Activated CD4-positive, alpha-beta T cell treated with anti-CD3 and anti-CD28 coated beads, Interleukin-2, Interleukin-4, amounts not matched to agents 100 ng/mL and 50 ng/mL, durations not matched to agents 16 hours and 8 hours (primary cell): ENCODE measurements around the gene KNOP1.

ENCODE experiments used
- DNase-seq: peaks from one replicate; pipeline ENCODE4 v3.0.0-alpha.2; 2020; ENCODE audit warnings: low spot score

Gene KNOP1

DNA sequence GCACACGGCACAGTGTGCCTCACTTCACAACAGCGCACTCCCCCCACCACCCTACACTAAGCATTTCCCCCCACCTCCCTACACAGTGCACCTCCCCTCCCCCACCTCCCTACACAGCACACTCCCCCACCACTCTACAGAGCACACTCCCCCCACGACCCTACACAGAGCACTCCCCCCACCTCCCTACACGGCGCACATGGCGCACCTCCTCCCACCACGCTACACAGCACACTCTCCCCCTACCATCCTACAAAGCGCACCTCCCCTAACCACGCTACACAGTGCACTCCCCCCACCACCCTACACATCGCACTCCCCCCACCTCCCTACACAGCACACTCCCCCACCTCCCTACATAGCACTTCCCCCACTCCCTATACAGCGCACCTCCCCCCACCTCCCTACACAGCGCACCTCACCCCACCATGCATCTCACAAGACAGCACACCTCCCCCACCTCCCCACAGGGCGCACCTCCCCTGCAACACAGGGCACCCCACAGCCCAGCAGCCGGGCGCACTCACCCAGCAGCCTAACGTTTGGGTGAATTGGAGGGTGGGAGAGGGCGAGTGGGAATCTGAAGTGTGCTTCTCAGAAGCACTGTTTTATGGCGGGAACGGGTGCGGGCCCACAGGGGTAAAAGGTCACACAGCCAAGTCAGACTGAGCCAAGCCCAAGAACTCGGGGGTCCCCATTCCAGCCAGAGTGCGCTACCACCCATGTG, 10.3 kb downstream of the KNOP1 start:
- DNase-seq = no peak

DNA sequence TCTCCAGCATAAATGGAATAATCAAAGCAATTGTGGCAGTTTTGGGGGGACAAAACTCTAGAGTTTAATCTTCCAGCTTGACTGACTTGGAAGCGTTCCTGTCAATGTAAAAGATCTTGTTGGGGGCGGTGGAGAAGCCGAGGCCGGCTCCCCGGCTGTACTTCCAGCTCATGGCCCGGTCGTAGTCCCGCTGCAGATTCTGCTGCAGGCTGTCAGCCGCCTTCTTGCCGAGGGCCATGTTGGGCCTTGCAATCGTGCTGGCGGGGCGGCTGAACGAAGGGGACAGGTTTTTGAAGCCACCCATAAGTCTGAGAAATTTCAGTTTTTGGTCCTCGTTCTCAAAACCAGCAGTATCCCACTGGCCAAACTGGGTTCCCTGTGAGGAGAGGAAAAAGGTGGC, 11.2 kb downstream of the KNOP1 start:
- no peak for DNase-seq

DNA sequence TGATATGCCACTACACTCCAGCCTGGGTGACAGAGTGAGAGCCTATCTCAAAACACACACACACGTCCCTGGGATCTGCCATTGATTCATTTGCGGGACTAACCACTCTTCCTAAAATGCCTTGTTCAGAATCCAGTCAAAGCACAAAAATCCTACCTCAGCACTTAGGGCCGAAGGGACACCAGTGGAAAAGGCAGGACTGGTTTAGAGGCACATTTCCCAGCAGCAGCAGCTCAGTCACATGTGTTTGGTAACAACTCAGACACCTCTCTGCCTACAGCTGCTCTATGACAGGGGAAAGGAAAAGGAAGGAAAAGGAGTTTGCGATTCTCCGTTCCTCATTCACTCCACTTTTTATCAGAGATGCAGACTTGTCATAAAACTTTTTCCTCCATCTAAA, 12.2 kb downstream of the KNOP1 start:
- DNase-seq = no peak

DNA sequence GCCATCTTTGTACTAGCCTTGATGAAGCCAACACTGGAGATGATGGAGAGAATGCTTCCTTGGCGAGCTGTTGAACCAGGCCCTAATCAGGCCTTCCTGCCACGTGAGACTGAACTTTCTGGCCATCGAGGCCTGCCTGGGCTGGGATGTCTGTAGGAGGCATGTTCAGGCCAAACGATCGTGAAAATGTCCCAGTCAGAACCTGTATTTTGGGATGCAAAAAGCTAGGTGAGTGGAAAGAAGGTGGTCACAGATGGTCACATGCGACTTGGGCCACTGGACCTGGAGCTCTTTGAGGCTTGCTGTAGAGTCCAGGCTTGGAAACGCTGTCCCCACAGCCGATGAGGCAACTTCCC, 12.9 kb downstream of the KNOP1 start:
- DNase-seq = no peak

DNA sequence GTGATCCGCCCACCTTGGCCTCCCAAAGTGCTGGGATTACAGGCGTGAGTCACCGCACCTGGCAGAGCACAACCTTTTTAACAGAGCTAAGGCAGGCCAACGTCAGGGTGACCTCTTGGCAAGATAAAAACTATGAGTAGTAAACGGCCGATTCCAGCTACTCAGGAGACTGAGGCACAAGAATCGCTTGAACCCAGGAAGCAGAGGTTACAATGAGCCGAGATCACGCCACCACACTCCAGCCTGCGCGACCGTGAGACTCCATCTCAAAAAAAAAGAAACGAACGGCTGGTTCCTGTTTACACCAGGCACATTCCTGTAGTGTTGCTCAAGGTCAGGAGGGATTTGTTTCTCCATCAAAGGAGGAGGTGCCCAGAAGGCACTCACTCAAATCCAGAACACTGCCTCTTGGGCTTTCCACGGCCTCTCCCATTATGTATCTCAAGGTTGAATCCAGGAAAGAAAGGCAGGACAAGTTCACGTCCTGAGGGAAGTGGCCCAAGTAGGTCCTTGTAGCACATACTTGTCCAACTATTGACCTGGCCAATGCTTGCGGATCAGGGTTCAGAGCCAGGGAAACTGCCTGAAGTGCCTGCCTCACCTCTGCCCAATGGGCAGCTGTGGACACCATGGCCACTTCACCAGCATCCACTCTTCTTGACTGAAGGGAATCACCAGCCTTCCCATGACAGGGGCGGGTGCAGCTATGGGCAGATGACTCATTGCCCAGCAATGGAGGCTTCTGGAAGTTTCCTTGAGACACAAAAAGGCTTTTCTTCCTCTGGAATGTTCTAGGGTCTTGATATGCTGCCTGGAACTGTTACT, 13.5 kb downstream of the KNOP1 start:
- DNase-seq = no peak

DNA sequence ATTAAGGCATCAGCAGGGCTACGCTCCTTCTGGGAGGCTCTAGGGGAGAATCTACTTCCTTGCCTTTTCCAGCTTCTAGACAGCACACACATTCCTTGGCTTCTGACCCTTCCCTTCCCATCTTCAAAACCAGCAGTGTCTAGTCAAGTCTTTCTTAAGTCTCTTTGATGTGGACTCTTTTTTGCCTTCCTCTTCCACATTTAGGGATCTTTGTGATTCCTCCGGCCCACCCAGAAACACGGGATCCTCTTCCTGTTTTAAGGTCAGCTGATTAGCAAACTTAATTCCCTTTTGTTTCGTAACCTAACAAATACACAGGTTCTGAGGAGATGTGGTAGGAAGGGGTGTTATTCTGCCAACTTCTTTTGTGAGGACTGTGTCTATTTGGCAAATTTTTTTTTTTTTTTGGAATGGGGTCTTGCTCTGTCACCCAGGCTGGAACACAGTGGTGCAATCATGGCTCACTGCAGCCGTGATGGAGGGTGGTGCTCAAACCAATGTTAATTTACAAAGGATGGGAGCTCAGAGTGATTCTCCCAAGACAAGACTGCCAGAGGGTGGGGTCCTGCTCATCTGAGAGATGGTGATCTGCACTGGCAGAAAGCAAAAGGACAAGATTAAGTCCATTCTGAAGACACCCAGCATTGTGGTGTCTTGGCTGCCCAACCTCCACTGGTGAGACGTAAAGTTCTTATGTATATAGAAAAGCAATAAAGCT, 14.7 kb downstream of the KNOP1 start:
- no peak for DNase-seq

DNA sequence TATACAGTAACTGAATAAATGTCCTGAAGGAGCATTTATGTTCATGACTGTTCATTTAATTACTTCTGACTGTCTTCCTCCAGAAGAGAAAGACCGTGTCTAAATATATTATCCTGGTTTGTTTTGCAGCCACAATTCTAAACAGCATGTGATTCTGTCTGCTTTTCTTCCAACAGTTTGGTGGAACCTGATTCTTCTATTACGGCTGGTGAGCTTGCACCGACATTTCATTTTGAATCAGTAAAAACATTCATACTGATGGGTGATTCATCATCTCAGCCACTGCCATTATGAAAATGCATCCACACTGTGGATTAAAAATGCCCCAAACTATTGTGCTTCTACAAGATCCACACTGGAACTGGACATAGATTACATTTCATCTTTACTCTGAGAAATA, 16.9 kb downstream of the KNOP1 start:
- no peak for DNase-seq

DNA sequence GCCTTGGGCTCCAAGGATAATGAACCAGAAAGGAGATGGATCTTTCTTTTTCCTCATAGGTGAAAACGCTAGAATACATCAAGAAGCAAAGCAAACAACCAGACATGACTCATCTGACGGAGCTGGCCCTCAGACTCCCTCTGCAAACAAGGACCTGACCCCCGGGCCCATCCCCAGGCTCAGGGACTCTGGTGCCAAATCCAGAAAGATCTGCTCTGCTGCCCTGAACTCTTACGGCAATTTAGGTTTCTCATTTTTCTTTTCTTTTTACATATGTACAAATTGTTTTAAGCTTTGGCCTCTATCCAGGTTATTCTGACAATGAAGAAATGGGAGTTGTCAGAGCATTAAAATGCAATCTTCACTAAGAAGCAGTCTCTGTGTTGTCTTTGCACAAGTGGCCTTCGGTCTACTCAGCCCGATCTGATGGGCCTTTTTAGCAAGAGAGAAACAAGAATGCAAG, 17.7 kb downstream of the KNOP1 start:
- DNase-seq = no peak

DNA sequence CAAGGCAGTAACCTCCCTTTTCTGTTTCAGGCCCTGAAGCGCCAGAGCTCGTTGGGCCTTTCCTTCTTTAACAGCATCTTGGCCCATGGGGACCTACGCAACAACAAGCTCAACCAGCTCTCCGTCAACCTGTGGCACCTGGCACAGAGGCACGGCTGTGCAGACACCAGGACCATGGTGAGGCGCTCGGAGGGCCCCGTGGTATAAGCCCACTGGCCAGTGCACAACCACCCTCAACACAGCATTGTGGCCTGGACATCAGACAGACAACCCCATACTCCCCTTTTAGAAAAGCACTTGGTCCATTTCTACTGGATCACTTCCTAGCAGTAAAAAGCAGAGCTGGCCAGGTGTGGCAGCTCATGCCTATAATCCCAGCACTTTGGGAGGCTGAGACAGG, 18.6 kb downstream of the KNOP1 start:
- DNase-seq = no peak

DNA sequence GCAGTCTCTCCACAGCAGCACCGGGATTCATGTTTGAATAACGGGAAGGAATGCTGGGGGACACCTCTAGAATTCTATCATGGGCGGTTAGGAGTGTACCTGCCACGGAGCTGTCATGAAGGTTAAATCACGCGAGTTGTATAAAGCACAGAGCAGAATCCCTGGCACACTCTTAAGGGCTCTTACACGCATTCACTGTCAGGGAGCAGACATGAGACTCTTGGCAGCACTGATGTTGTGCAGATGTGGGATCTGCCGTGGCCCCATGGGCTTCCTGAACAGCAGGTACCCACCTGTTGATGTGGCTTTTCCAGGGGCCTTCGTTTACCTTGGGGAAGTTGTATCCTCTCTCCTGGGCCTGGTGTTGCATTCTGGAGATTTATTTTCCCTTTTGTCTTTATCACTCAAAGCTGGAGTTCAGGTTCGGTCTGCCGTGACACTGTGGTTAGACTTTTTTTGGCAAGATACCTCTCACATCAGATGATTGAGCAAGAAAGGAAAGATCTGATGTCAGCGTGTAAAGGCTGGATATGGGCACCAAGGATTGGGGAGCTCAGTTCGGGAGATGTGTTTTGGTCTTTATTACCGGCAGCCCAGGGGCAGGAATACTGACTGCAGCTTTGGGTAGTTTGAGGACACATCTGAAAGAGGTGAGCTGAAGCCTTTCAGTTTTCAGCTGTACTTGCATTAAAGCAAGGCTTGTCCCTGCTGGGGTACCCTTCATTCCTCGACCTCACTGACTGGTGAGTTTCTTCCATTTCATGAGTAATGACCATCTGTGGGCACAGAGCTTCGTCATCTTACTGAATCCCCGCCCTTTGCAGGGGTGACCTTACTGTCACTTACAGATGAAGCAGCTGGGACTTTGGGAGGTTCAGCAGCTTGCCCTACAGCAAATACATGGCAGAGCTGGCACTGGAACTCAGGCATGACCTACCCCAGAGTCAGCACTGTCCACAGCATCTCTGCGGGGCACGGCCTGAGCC, 19.3 kb downstream of the KNOP1 start:
- no peak for DNase-seq

DNA sequence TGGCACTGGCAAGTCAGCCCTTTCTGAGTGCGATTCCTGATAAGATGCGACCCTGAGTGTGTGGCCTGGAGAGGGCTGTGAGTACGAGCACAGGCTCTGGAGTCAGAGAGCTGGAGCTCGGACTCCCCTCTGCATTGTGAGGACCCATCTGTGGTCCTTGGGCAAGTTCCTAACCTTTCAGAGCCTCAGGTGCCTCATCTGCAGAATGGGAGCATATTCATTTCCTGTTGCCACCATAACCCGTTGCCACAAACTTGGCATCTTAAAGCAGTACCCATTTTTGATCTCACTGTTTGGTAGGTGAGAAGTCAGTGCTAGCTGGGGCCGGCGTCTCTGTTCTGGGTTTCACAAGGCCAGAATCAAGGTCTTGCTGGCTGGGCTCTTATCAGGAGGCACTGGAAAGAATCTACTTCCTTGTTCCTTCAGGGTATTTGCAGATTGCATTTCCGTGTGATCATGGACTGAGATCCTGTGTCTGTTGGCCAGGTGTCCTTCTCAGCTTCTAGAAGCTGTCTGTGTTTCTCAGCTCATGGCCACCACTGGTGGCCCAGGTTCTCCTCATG, 20.2 kb downstream of the KNOP1 start:
- DNase-seq = no peak

DNA sequence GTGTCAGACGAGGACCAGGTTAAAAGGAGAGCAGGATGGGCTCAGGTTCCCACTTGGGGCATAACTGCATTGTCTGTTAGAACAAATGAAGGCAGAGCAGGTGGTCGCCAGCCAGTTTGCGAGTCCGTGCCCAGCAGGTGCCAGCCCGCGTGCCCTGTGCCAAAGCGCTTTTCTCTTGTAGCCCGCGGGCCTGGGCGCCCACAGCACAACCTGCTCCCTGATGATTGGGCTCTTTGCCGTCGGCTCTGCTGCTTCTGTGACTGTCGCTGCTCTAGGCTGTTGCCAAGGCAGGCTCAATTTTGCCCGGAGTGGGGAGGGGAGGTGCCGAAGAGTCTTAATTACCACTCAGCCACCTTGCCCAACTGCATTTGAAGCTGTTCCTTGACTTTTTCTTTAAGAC, 21.1 kb downstream of the KNOP1 start:
- no peak for DNase-seq

DNA sequence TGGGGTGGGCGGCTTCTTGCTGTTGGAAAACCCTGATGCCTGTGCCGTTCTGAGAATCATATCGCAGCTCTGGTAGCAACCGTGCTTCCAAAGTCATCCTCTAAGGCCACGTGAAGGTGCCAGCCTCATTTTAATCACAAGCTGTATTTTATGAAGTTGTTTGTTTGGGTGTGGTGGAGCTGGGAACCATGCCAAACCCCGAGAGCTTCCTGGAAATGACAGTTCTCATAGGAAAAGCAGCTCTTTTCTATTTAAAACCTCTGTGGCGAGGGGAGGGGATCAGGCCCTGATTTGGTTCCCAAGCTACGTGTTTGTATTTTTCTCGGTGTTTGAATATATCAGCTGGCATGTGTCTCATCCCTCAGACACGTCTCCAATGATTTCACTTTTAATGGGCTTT, 21.7 kb downstream of the KNOP1 start:
- DNase-seq = no peak

DNA sequence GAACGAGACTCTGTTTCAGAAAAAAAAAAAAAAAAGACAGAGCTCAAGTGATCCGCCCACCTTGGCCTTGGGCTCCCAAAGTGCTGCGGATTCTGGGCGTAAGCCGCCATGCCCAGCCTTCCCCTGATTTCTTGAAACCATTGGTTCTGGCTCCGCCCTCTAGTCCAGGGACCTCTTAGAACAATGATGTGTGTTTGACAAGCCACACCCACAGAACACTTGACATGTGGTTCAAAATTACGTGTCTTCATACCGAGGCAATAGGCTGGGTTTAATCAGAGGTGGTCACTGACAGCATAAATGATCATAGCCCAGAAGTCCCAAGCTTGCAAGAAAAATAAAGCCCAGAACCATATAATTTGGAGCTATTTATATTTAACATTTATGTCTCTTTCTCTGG, 23.0 kb downstream of the KNOP1 start:
- DNase-seq = no peak

DNA sequence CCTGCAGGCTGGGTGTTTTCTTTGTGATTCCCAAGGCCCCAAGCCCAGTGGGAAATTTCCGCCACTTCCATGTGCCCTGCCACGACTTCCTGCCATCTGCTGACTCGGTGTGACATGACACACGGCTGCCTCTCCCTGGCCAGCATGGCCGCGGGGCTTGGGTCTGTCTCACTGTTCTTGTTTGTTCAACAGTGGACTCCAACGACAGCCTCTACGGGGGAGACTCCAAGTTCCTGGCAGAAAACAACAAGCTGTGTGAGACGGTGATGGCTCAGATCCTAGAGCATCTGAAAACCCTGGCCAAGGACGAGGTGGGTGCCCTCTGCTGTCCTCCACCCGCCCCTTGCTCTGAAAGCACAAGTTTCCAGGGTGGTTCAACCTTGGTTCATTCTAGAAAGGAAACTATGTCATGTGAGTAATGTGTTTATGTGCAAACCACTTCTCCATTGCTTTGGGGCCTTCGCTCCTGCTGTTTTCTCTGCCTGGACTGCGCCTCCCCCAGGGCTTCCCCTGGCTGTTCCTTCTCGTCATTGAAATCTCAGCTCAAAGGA, 26.8 kb downstream of the KNOP1 start:
- no peak for DNase-seq

DNA sequence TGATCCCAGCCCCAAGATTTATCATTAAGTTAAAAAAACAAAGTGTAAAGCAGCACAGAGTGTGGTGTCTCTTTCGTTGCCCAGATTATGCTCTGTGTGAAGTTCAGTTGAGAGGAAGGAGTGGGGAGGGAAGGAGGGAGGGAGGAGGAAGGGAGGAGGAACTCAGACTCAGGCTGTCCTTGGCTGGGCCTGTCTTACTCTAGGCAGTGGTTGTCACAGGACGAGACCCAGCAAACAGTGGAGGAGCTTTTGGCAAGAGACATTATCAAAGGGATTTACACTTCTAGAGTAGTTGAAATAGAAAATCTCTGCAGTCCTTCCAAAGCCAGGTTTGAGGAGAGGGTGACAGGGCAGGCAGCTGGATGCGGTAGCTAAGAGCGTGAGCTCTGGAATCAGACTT, 27.8 kb downstream of the KNOP1 start:
- DNase-seq = no peak

DNA sequence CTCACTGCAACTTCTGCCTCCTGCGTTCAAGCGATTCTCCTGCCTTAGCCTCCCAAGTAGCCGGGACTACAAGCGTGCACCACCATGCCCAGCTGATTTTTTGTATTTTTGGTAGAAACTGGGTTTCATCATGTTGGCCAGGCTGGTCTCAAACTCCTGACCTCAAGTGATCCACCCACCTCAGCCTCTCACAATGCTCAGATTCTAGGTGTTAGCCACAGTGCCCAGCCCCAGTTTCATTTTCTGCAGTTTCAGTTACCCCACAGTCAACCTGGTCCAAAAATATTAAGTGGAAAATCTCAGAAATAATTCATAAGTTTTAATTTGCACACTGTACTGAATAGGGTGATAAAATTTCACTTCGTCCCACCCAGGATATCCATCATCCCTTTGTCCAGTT, 28.7 kb downstream of the KNOP1 start:
- DNase-seq = no peak

DNA sequence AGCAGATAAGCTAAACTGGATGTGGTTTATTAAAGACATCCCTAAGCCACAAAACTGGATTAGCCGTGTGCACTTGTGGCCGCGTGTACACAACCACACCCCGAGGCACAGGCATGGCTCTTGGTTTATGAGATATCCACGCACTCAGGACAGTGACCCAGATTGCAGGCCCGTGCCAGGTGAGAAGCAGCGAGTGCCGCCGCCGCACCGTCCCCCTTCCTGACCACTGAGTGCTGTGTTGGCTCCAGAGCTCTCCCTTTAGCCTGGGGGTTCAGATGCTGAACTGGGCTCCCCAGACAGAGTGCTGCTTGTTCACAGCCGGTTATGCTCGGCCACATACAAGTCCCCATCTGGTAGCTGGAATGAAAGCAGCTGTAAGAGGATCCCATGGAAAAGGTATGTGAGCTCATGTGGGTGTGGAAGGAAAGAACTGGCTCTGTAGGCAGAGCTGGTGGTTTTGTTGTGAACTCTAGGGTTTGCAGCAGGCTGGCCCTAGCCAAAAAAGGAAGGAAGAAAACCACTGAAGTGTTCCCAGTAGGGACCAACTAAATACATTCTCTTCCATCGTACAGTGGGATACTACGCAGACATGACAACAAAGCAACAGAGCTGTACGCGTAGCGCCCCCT, 29.5 kb downstream of the KNOP1 start:
- DNase-seq = no peak

DNA sequence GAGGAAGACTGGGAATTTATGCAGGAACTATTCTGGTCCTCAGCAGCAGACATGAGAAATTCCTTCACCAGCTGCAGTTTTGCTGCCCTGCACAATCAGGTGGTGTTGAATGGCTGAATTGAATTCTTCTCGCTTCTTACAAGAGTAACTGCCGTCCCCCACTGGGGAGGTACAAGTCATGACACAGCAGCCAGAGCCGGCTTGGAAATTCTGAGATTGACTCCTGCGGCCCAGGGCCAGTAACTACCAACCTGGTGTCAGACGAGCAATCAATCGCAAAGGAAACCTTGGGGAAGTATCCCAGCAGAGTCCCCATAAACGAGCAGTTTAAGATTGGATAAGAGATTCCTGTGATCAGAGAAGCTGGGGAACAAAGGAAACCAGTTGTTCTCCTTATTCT, 30.7 kb downstream of the KNOP1 start:
- DNase-seq = no peak

DNA sequence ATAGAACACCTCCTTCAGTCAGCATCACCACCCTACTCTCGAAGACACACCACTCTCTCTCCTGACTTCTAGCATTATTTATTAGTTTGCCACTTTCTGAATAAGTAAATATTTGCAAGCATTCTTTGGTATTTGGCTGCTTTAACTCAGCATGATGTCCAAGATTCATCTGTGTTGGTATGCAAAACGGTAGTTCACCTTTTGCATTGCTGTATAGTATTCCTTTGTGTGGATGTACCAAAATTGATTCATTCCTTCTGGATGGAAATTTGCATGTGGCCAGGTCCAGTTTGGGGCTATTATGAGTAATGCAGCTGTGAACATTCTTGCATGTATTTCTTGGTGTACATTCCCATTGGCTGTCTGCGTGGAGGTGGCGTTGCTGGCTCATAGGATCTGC, 32.9 kb downstream of the KNOP1 start:
- DNase-seq = no peak
